ENCODE measurements around the gene ARHGAP15. TPM values are rescaled to one million over a fixed set of nuclear protein-coding genes. Genes with fewer than 3 reads are reported as not detected.

The ARHGAP15 gene
- total RNA-seq, 2 donors from 2014 or later = 2.6 to 6.9 TPM

DNA sequence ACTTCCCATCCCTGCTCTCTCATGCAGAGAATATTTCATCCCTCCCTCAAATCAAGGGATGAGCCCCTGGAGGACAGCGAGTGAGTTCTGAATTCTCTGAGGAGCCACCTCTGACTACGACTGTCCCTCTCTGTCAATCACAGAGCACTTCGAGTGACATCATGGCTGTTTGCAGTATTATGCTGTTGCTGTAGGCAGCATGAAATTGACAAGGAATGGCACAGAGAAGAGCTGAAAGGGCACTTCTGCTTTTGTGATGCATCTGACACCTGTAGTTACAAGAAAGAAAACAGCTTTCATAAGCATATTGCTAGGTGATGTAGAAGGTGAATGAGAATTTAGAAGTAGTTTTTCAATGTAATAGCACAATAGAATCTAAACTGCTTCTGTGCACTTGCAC, 166.9 kb downstream of the ARHGAP15 start:
- TF ChIP-seq, protein P1, sequence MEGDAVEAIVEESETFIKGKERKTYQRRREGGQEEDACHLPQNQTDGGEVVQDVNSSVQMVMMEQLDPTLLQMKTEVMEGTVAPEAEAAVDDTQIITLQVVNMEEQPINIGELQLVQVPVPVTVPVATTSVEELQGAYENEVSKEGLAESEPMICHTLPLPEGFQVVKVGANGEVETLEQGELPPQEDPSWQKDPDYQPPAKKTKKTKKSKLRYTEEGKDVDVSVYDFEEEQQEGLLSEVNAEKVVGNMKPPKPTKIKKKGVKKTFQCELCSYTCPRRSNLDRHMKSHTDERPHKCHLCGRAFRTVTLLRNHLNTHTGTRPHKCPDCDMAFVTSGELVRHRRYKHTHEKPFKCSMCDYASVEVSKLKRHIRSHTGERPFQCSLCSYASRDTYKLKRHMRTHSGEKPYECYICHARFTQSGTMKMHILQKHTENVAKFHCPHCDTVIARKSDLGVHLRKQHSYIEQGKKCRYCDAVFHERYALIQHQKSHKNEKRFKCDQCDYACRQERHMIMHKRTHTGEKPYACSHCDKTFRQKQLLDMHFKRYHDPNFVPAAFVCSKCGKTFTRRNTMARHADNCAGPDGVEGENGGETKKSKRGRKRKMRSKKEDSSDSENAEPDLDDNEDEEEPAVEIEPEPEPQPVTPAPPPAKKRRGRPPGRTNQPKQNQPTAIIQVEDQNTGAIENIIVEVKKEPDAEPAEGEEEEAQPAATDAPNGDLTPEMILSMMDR (IDR thresholded peaks at IDR 0.05) = no peak
- no peak overlapping the region for H3K4me3 ChIP-seq
- H3K27me3 ChIP-seq = no peaks in the 10 kb centered on the region
- H3K9me3 ChIP-seq = no peaks in the 10 kb centered on the region
- no peak overlapping the region for H3K27ac ChIP-seq
- no peak for DNase-seq (ENCODE audit: low spot score)
- no peaks in the 10 kb centered on the region for H3K4me1 ChIP-seq
- no peaks in the 10 kb centered on the region for H3K36me3 ChIP-seq

DNA sequence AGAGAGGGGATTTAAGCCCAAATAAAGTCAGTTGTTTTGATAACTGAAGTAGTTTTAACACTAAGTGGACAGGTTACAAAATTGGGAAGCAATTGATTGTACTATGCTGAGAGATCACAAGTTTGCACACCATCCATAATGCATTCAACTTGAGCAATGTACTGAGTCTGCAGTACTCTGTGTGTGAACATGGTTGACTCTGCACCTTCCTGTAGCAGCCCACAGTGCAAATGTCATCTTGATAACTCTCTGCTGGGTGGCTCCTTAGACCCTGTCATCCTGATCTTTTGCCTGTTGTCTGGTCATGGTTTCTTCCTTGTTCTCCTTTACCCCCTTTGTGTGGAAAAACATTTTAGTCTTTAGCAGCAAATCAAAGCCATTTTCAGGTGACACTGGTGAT, 168.0 kb downstream of the ARHGAP15 start:
- TF ChIP-seq, protein P1 (IDR thresholded peaks at IDR 0.05) = no peak
- Histone ChIP-seq H3K9me3 (no peaks in the 10 kb centered on the region), H3K4me3 (no peak overlapping the region), H3K36me3 (no peaks in the 10 kb centered on the region), H3K27me3 (no peaks in the 10 kb centered on the region), H3K4me1 (no peaks in the 10 kb centered on the region), H3K27ac (no peak overlapping the region)
- no peak for DNase-seq (ENCODE audit: low spot score)

DNA sequence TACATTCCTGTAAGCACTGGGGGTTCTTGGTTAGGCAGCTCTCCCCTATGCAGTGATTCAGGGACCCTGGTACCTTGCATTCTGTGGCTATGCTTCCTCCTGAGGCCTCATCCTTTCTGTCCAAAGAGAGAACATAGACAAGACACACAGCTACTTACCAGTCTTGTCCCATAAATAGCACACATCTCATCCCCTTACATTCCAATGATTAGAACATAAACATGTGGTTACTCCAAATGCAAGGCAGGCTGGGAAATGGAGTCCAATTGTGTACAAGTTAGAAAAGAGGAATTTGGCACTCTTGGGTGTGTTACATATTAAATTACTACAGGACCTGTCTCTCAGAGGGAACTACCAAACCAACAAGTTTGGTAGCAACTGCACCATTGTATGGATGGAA, 171.3 kb downstream of the ARHGAP15 start:
- Histone ChIP-seq H3K9me3 (no peaks in the 10 kb centered on the region), H3K27me3 (no peaks in the 10 kb centered on the region), H3K27ac (no peak overlapping the region), H3K4me3 (no peak overlapping the region), H3K36me3 (no peaks in the 10 kb centered on the region), H3K4me1 (no peaks in the 10 kb centered on the region)
- TF ChIP-seq, protein P1 (IDR thresholded peaks at IDR 0.05) = no peak
- no peak for DNase-seq (ENCODE audit: low spot score)

DNA sequence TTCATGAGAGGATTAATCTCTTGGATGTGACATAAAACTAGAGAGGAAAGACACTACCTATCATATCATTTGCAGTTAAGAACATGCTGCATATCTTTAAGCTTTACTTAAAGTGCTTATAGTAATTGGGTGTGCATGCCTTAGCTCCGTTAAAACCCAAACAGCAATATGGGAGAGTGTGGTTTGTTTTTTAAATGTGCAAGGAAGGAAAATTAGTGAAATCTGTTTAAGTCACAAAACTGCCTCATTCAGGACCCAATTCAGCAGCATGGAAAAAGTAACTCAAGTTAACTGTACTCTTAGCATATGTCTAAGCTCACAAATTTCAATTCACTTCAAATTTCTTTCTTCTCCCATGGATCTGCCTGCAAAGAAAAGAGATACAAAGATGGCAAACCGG, 182.2 kb downstream of the ARHGAP15 start:
- no peak for DNase-seq (ENCODE audit: low spot score)
- H3K4me1 ChIP-seq = no peaks in the 10 kb centered on the region

DNA sequence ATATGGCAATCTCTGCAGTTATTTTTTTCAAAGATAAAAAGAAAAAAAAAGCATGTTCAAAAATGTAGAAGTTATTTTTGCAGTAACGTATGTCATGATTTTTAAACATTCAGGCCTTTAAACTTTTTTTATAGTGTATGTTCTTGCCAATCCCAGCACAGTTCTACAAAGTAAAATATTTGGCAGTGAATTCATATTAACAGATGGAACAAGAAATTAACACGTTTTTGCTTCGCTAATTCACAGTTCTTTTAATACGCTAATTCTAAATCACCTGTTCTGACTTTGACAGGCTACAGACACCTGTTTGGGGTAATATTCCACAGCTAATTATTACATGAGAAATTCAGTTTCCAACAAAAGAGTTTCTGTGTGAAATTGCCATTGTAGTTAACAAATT, 183.2 kb downstream of the ARHGAP15 start:
- TF ChIP-seq, protein P1 (IDR thresholded peaks at IDR 0.05) = no peak
- H3K9me3 ChIP-seq = no peaks in the 10 kb centered on the region
- no peak for DNase-seq (ENCODE audit: low spot score)
- H3K36me3 ChIP-seq = no peaks in the 10 kb centered on the region
- no peaks in the 10 kb centered on the region for H3K4me1 ChIP-seq
- H3K27me3 ChIP-seq = no peaks in the 10 kb centered on the region
- no peak overlapping the region for H3K4me3 ChIP-seq
- no peak overlapping the region for H3K27ac ChIP-seq

More for the DNA sequence above, 182.2 kb downstream of the ARHGAP15 start:
- Histone ChIP-seq H3K4me3 (no peak overlapping the region), H3K36me3 (no peaks in the 10 kb centered on the region), H3K27me3 (no peaks in the 10 kb centered on the region), H3K9me3 (no peaks in the 10 kb centered on the region), H3K27ac (no peak overlapping the region)
- TF ChIP-seq, protein P1 (IDR thresholded peaks at IDR 0.05) = no peak

DNA sequence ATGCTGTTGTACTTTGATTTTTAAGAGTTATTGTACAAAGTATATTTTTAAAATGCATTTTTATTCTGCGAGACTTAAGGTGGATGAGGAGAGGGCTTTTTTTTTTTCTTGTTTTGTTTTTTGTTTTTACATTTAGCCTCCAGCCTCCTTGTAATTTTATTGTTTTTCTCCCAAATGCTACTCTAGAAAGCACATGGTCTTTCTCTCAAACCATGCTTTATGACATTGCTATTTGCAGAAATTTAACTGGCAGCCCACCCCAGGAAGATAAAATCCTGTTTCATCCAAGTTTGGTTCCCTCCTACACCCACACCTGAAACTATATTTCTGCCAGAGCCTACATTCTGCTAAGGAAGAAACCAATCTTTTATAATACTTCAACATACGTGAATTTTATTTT, 184.6 kb downstream of the ARHGAP15 start:
- TF ChIP-seq, protein P1 (IDR thresholded peaks at IDR 0.05) = no peak
- Histone ChIP-seq H3K27ac (no peak overlapping the region), H3K27me3 (no peaks in the 10 kb centered on the region), H3K9me3 (no peaks in the 10 kb centered on the region), H3K4me1 (no peaks in the 10 kb centered on the region), H3K4me3 (no peak overlapping the region), H3K36me3 (no peaks in the 10 kb centered on the region)
- DNase-seq (ENCODE audit: low spot score) = no peak

Measured in right atrium auricular region (tissue), 2 donors.